Peyer's patch (tissue), 4 donors: ENCODE measurements around the gene FOS. TPM values are rescaled to one million over a fixed set of nuclear protein-coding genes. Genes with fewer than 3 reads are reported as not detected.

Experiments used
- DNase-seq, 3 donors: peaks; one replicate each; pipeline ENCODE4 v3.0.0-alpha.2; 2017 to 2019
- H3K27ac ChIP-seq, 4 donors: fragments of 200-600 bp; sonication (generic); one replicate each; pipeline ENCODE4 v1.5.1; 2016 to 2019
- H3K27me3 ChIP-seq, 2 donors: fragments of 200-600 bp; sonication (generic); one replicate each; pipeline ENCODE4 v1.5.1; 2019
- H3K36me3 ChIP-seq, 3 donors: fragments of 200-600 bp; sonication (generic); one replicate each; pipeline ENCODE4 v1.5.1; 2016 to 2019
- H3K4me1 ChIP-seq, 4 donors: fragments of 200-600 bp; sonication (generic); one replicate each; pipeline ENCODE4 v1.5.1; 2016 to 2019
- H3K4me3 ChIP-seq, 4 donors: fragments of 200-600 bp; sonication (generic); 1 replicate in 3 of 4; 2 replicates in 1 of 4; pipeline ENCODE4 v1.5.1; 2016 to 2019; ENCODE audit warnings: mild to moderate bottlenecking in 1 of 4
- H3K9me3 ChIP-seq, 4 donors: fragments of 200-600 bp; sonication (generic); one replicate each; pipeline ENCODE4 v1.5.1; 2016 to 2019; ENCODE audit warnings: mild to moderate bottlenecking in 1 of 4
- POLR2A ChIP-seq, 2 donors: fragments of 450-650 bp; IDR thresholded peaks; one replicate each; pipeline ENCODE4 v1.5.1; 2017; ENCODE audit warnings: antibody characterized with exemption in 2 of 2, mild to moderate bottlenecking in 2 of 2, moderate library complexity in 2 of 2
- total RNA-seq, 4 donors: library from RNA; depleted of rRNA; stranded (reverse); fragments of >200 nt; gene quantifications; one replicate each; pipeline ENCODE4 v1.1.0, GENCODE V29; 2016
- TF ChIP-seq, protein P1 (sequence below), 6 experiments: fragments of 450-650 bp in 4 of 6; fragments of 200-600 bp in 2 of 6; sonication (generic) in 1 of 6; IDR thresholded peaks; one replicate each; pipeline ENCODE4 v1.5.1; 2017 to 2019; ENCODE audit warnings: antibody characterized with exemption in 6 of 6, mild to moderate bottlenecking in 3 of 6, moderate library complexity in 1 of 6

Gene FOS
- total RNA-seq, 4 donors from 2014 or later, result 267 to 2,466 (median 503) TPM

DNA sequence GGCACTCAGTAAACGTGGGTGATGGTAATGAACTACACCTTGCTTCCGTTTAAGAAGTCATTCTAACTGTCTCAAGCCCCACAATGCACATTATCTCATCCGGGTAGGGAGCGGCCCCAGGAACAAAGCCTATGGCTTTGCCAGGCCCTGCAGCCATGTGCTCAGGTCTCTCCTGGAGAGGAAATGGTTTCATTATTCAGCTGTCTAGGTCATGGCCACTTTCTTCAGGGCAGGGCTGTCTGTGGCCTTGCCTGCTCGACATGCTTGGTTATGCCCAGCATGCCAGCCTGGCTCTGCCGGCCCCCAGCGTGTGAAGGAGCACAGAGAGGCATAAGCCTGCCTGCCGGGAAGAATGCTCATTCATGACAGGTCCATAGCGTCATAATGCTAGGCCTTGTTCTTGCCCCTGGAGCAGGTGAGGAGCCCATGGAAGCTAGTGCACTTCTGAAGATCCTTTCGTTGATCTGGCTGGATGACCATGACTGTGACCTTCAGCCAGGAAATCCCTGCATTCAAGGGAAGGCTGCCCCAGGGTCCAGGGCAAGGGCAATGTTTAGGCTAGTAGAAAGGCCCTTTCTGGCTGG is 26.3 kb upstream of the FOS start:
- Histone ChIP-seq H3K4me3 (no peak overlapping the region), H3K27ac (peak overlapping the region in 3 of 4 donors; percentile 76 to 91 (median 84)), H3K4me1 (peaks cover 3 to 11% (median 8%) of the 10 kb centered on the region in 4 donors), H3K36me3 (no peaks in the 10 kb centered on the region), H3K9me3 (no peaks in the 10 kb centered on the region), H3K27me3 (no peaks in the 10 kb centered on the region)
- TF ChIP-seq POLR2A (IDR thresholded peaks at IDR 0.05), result no peak
- TF ChIP-seq, protein P1, sequence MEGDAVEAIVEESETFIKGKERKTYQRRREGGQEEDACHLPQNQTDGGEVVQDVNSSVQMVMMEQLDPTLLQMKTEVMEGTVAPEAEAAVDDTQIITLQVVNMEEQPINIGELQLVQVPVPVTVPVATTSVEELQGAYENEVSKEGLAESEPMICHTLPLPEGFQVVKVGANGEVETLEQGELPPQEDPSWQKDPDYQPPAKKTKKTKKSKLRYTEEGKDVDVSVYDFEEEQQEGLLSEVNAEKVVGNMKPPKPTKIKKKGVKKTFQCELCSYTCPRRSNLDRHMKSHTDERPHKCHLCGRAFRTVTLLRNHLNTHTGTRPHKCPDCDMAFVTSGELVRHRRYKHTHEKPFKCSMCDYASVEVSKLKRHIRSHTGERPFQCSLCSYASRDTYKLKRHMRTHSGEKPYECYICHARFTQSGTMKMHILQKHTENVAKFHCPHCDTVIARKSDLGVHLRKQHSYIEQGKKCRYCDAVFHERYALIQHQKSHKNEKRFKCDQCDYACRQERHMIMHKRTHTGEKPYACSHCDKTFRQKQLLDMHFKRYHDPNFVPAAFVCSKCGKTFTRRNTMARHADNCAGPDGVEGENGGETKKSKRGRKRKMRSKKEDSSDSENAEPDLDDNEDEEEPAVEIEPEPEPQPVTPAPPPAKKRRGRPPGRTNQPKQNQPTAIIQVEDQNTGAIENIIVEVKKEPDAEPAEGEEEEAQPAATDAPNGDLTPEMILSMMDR (IDR thresholded peaks at IDR 0.05), result no peak
- peak in 1 of 3 donors; percentile 74 for DNase-seq

DNA sequence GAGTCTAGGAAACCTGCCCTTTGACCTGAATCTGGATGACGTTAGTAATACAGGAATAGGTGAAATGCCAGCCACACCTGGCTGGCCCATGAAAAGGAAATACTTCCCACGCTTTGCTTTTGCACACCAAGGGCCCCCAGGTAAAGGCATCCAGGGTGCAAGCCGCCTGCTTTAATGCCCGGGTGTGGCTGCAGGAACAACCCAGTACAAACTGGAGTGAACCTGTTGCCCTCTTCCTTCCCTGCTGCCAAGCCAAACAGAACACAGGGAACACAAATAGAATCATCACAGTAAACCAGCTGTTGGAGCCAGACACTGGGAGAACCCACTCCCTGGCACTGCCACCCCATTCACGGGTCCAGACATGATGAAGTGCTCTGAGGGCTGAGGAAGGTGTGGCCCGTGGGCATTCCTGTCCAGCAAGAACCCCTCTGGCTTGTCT is 24.2 kb upstream of the FOS start:
- H3K4me1 ChIP-seq, result peaks cover 12 to 20% (median 15%) of the 10 kb centered on the region in 4 donors
- peak overlapping the region in 1 of 4 donors; percentile 29 for H3K4me3 ChIP-seq
- TF ChIP-seq, protein P1 (IDR thresholded peaks at IDR 0.05), result no peak
- peak; percentile 42 to 68 for TF ChIP-seq POLR2A (IDR thresholded peaks at IDR 0.05)
- DNase-seq, result peak in 2 of 3 donors; percentile 87 to 89
- no peaks in the 10 kb centered on the region for H3K9me3 ChIP-seq
- H3K27ac ChIP-seq, result peak overlapping the region in 3 of 4 donors; percentile 76 to 96 (median 91)
- no peaks in the 10 kb centered on the region for H3K36me3 ChIP-seq
- no peaks in the 10 kb centered on the region for H3K27me3 ChIP-seq

DNA sequence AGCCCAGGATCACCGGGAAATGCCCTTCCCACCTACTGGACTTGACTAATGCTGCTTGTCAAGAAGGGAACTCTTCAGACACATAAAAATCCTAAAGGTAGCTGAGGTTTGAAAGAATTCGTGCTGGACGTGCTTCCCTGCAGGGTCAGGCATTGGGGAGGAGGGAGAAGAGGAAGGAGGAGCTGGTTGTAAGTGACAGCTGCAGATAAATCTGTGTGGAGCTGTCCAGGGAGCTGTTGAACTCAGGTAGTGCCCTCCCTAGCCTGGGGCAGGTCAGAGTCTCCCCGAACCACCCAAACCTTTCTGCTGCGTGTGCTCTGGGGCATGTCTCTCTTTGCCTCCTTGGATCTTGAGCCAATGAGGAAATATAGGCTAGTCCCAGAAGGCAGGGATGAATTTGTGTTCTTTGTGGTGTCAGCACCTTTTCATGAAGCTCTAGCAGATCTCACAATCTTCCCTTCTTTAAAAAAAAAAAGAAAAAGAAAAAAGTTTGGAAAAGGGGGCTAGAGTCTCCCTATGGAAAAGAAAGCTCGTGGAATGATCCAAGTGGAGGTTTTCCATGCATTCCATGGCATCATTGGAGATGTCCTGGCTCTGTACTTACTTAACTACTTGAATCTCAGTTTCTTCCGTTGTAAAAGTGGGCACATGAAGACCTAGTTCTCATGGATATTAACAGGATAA is 23.6 kb upstream of the FOS start:
- Histone ChIP-seq H3K4me3 (peak overlapping the region in 1 of 4 donors; percentile 29), H3K27ac (peak overlapping the region in 3 of 4 donors; percentile 76 to 96 (median 91)), H3K9me3 (no peaks in the 10 kb centered on the region), H3K4me1 (peaks cover 8 to 27% (median 14%) of the 10 kb centered on the region in 4 donors), H3K36me3 (no peaks in the 10 kb centered on the region), H3K27me3 (no peaks in the 10 kb centered on the region)
- peak in 2 of 3 donors; percentile 71 to 73 for DNase-seq
- TF ChIP-seq, protein P1 (IDR thresholded peaks at IDR 0.05), result no peak
- peak in 1 of 2 donors; percentile 9 for TF ChIP-seq POLR2A (IDR thresholded peaks at IDR 0.05)

DNA sequence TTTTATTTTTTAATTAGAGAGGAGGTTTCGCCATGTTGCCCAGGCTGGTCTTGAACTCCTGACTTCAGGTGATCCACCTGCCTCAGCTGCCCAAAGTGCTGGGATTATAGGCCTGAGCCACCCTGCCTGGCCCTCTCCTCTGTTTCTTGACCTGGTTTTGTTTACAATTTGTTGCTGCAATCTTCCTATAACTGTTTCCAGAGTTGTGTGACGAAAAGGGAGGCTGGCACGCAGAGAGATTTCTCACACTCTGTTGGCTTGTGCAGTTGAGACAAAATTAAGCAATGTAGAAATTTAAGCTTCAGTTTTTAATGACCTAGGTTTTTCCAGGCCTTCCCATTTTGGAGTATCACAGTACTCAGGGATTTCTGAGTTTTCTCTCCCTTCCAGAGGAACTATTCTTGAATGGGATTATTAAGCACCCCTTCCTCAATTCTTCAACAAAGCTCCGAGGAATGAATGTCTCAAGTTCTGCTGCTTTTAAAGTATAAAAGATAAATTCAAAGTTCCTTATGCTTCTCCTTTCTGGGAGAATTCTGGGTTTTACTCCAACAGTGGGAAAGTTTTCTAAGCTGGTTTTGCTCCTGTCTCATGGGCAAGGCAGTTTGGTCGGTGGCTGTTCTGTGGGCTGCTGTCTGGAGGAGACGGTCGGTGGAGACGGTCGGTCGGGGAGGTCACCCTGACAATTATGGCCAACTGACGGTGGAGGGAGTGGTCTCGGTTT is 20.4 kb upstream of the FOS start:
- Histone ChIP-seq H3K4me3 (peak overlapping the region; percentile 23 to 52 (median 44)), H3K4me1 (peaks cover 4 to 22% (median 15%) of the 10 kb centered on the region in 4 donors), H3K36me3 (no peaks in the 10 kb centered on the region), H3K9me3 (no peaks in the 10 kb centered on the region), H3K27me3 (no peaks in the 10 kb centered on the region), H3K27ac (peak overlapping the region; percentile 82 to 96 (median 92))
- TF ChIP-seq, protein P1 (IDR thresholded peaks at IDR 0.05), result no peak
- no peak for TF ChIP-seq POLR2A (IDR thresholded peaks at IDR 0.05)
- peak in 1 of 3 donors; percentile 72 for DNase-seq

DNA sequence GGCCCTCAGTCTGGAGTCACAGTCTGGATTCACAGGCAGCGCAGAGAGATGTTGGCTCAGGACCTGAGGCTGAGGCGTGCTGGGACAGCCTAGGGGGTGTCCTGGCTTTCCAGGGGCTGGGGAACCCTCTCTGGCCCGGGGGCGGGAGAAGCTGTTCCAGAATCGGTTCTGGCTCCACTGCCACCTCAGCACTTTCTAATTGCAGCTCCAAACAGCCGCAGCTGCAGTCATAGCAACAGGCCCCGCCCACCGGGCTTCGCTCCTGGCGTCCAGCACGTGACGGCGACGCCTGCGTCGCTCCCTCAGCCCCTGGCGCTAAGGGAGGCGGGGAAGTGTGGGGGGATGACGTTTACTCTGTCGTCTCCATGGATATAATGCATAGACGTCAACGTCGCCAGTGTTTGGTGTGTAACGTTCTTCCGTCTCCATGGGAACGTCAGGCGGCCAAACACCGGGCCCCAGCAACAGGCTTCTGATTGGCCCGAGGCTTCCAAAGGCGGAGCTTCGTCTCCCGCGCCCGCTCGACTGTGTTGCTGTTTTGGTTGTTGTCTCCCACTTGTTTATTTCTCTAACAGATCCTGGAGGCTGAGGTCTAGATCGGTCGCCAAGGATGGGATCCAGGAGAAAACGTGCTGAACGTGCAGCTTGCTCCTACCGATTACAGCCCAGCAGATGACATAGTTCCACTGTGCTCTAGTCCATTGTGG is 19.7 kb upstream of the FOS start:
- Histone ChIP-seq H3K27me3 (no peaks in the 10 kb centered on the region), H3K4me3 (peak overlapping the region; percentile 23 to 52 (median 44)), H3K27ac (peak overlapping the region; percentile 82 to 96 (median 92)), H3K4me1 (peaks cover 4 to 22% (median 15%) of the 10 kb centered on the region in 4 donors), H3K36me3 (no peaks in the 10 kb centered on the region), H3K9me3 (no peaks in the 10 kb centered on the region)
- TF ChIP-seq, protein P1 (IDR thresholded peaks at IDR 0.05), result no peak
- peak; percentile 55 to 88 for TF ChIP-seq POLR2A (IDR thresholded peaks at IDR 0.05)
- DNase-seq, result peak; percentile 98 to 100 (median 100)
